ENCODE results near the gene GRM7.

DNA sequence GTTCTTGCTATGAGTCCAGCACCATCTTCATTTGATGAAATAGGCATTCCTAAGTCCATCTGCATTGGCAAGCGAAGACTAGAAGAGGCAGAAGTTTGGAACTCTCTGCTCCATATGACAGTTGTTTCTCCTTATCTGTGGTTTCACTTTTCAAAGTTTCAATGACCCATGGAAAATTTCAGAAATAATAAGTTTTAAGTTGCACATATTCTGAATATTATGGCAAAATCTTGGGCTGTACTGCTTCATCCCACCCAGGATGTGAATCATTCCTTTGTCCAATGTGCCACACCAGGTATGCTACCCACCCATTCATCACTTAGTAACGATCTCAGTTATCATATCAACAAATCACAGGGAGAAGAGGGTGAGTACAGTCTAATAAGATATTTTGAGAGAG lies 647.9 kb downstream of the GRM7 start:
- TF ChIP-seq CTCF (IDR thresholded peaks at IDR 0.05; ENCODE audit: low read depth, low read length, poor library complexity, severe bottlenecking), result no peak
- TF ChIP-seq EZH2phosphoT487 (IDR thresholded peaks at IDR 0.05; ENCODE audit: borderline replicate concordance, low read length), result no peak

Data from DOHH2 (cell line).